ENCODE data around the gene RAB6B. TPM values are rescaled to one million over a fixed set of nuclear protein-coding genes. Genes with fewer than 3 reads are reported as not detected.

The RAB6B gene
- total RNA-seq, 1 experiment from 2014 or later = 0.52 TPM

- no peak overlapping the region for H3K4me3 ChIP-seq
- H2AFZ ChIP-seq = no peak overlapping the region
- H3K4me2 ChIP-seq = no peak overlapping the region
- CTCF ChIA-PET = no interaction called here
- H4K20me1 ChIP-seq (ENCODE audit: insufficient read depth) = no peaks in the 10 kb centered on the region
- intact Hi-C loops (cut with micrococcal nuclease; ENCODE audit: unreplicated experiment) = no loop called here
- H3F3A ChIP-seq (ENCODE audit: insufficient read depth, low read depth) = no peaks in the 10 kb centered on the region
- POLR2A ChIA-PET (ENCODE audit: unreplicated experiment) = no interaction called here
- no peak overlapping the region for H3K27ac ChIP-seq
- DNase-seq = no peak
- H3K79me2 ChIP-seq (ENCODE audit: low read depth) = no peaks in the 10 kb centered on the region
- TF ChIP-seq CTCF (conservative IDR thresholded peaks at IDR 0.05) (no peak), EZH2 (IDR thresholded peaks at IDR 0.05; ENCODE audit: low read depth) (no peak)
- H3K9me3 ChIP-seq (ENCODE audit: insufficient read depth, low read depth) = no peaks in the 10 kb centered on the region
- no peaks in the 10 kb centered on the region for H3K36me3 ChIP-seq (ENCODE audit: low read depth)
- H3K9me2 ChIP-seq (ENCODE audit: insufficient read depth) = no peaks in the 10 kb centered on the region
- no peaks in the 10 kb centered on the region for H3K4me1 ChIP-seq (replicated peaks; ENCODE audit: insufficient read depth)
- 0 out of 2 replicates have a peak, but pooled peaks cover 3% of the 10 kb centered on the region for H3K27me3 ChIP-seq (ENCODE audit: insufficient read depth, low read depth)
- BruUV-seq (replicated peaks) = no TSS peak
Observed at GRCh38 chr3:133887803-133888703, 7.6 kb downstream of the RAB6B start.

- peaks cover 7% of the 10 kb centered on the region for H3K4me1 ChIP-seq (replicated peaks; ENCODE audit: insufficient read depth)
- POLR2A ChIA-PET (ENCODE audit: unreplicated experiment) = no interaction called here
- 0 out of 2 replicates have a peak, but pooled peaks cover 3% of the 10 kb centered on the region for H3K27me3 ChIP-seq (ENCODE audit: insufficient read depth, low read depth)
- H3K79me2 ChIP-seq (ENCODE audit: low read depth) = no peaks in the 10 kb centered on the region
- H3K4me2 ChIP-seq = no peak overlapping the region
- DNase-seq = no peak
- H3K27ac ChIP-seq = no peak overlapping the region
- H3K36me3 ChIP-seq (ENCODE audit: low read depth) = no peaks in the 10 kb centered on the region
- TF ChIP-seq CTCF (conservative IDR thresholded peaks at IDR 0.05) = no peak
- no peak for TF ChIP-seq EZH2 (IDR thresholded peaks at IDR 0.05; ENCODE audit: low read depth)
- no peaks in the 10 kb centered on the region for H3K9me3 ChIP-seq (ENCODE audit: insufficient read depth, low read depth)
- no peaks in the 10 kb centered on the region for H4K20me1 ChIP-seq (ENCODE audit: insufficient read depth)
- no peak overlapping the region for H3K4me3 ChIP-seq
- intact Hi-C loops (cut with micrococcal nuclease; ENCODE audit: unreplicated experiment) = no loop called here
- BruUV-seq (replicated peaks) = no TSS peak
- H3F3A ChIP-seq (ENCODE audit: insufficient read depth, low read depth) = no peaks in the 10 kb centered on the region
- no peaks in the 10 kb centered on the region for H3K9me2 ChIP-seq (ENCODE audit: insufficient read depth)
- no peak overlapping the region for H2AFZ ChIP-seq
- CTCF ChIA-PET = no interaction called here
Observed at GRCh38 chr3:133887074-133887802, 8.4 kb downstream of the RAB6B start.

GRCh38 chr3:133886031-133886722, 9.5 kb downstream of the RAB6B start:
- Histone ChIP-seq H2AFZ (no peak overlapping the region), H3K27ac (no peak overlapping the region), H3K4me2 (no peak overlapping the region), H3K27me3 (ENCODE audit: insufficient read depth, low read depth) (0 out of 2 replicates have a peak, but pooled peaks cover 3% of the 10 kb centered on the region), H3K79me2 (ENCODE audit: low read depth) (no peaks in the 10 kb centered on the region), H3K4me3 (no peak overlapping the region), H3K9me3 (ENCODE audit: insufficient read depth, low read depth) (no peaks in the 10 kb centered on the region; the same call in 1 of the 2 replicates), H3K36me3 (ENCODE audit: low read depth) (no peaks in the 10 kb centered on the region), H3K4me1 (replicated peaks; ENCODE audit: insufficient read depth) (peaks cover 16% of the 10 kb centered on the region), H4K20me1 (ENCODE audit: insufficient read depth) (no peaks in the 10 kb centered on the region), H3K9me2 (ENCODE audit: insufficient read depth) (no peaks in the 10 kb centered on the region), H3F3A (ENCODE audit: insufficient read depth, low read depth) (no peaks in the 10 kb centered on the region)
- CTCF ChIA-PET = no interaction called here
- intact Hi-C loops (cut with micrococcal nuclease; ENCODE audit: unreplicated experiment) = no loop called here
- no peak for DNase-seq
- POLR2A ChIA-PET (ENCODE audit: unreplicated experiment) = no interaction called here
- no TSS peak for BruUV-seq (replicated peaks)
- no peak for TF ChIP-seq CTCF (conservative IDR thresholded peaks at IDR 0.05)

Measured in PC-9 (cell line).